Globus pallidus (tissue), 1 donor: ENCODE data around the gene MARK3.
"Not testable (repeated sequence)": the region's sequence is repeated elsewhere in the genome, so short reads cannot be mapped to it uniquely, and the experiment has no call there.

ENCODE experiments used
- DNase-seq: peaks from one replicate; pipeline ENCODE4 v3.0.0-alpha.2; 2015; ENCODE audit warnings: low spot score

MARK3 gene

GRCh38 chr14:103488960-103489359 lies 103.7 kb downstream of the MARK3 start:
- no peak for DNase-seq

DNA sequence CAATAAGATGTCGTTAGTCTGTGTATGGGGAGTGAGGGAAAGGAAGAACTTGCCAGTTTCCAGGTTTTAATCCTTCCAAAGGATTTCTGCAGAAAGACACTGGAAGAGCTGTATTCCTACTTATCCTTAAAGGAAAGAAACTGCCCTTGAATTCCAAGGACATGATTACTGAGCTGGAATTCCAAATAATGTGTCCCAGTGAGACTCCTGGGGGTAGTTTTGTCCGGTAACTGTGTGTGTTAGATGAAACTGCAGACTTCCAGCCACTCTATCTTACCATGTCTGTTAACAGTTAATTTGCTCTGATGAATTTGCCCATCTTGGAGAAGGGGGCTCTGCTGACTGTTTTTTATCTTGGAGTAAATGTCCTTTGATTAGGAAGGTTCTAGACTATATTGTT lies 104.4 kb downstream of the MARK3 start:
- no peak for DNase-seq

DNA sequence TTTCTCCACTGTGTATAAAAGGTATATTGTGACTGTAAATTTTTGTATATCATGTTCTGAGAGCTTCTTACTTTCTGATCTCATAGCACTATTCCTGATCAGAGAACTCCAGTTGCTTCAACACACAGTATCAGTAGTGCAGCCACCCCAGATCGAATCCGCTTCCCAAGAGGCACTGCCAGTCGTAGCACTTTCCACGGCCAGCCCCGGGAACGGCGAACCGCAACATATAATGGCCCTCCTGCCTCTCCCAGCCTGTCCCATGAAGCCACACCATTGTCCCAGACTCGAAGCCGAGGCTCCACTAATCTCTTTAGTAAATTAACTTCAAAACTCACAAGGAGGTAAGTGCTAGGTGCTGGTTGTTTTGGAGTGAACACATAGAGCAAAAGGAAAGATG lies 106.5 kb downstream of the MARK3 start:
- no peak for DNase-seq

DNA sequence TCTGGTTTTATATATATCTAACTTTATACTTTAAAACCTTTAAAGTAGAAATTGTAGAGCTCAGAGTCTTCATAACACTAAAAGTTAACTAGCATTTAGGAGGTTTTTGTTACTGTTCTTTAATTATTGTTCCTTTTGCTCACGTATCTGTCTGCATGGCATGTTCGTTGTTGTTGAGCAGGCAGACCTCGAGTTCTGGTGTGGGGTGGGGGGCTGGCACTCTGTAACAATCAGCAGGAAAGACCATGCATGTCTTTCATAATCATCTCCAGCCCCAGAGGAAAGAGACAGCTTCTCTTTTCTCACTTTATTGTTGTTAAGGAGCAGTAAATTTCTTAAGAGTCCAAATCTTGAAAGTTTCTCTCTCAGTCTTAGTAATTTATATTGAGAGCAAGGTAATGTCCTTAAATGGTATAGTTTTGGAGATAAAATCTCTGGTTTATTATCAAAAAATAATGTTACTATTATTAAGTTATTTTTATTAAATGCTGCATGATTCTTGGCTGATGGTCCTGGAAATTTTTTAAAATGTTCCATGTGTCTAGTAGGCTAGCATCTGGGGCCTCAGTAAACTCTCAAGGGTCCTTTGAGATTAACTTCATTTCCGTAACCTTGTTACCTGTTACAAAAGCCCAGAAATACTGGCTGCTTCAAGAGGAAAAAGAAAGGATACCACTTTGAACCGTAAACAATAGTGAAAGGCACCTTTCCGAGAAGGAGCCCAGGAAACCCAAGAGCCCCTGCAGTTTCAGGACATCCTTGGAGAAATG lies 107.1 kb downstream of the MARK3 start:
- no peak for DNase-seq

DNA sequence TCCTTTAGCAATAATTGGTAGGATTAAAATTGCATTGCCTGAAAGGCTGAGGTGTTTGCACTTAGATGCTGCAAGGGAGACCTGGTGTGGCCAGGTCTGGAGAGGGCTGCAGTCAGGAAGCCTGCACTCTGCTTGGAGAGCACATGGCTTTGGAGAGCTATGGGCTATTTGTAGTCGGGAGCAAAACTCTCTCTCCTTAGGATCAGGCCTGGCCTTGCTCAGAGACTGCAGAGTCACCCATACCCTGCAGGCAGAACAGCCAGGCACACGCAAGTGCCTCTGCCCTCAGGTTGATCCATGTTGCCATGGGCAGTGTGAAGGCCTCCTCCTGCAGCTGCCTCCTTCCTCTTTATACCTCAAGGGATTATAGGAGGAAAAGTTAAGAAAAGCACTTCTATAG lies 110.6 kb downstream of the MARK3 start:
- no peak for DNase-seq

DNA sequence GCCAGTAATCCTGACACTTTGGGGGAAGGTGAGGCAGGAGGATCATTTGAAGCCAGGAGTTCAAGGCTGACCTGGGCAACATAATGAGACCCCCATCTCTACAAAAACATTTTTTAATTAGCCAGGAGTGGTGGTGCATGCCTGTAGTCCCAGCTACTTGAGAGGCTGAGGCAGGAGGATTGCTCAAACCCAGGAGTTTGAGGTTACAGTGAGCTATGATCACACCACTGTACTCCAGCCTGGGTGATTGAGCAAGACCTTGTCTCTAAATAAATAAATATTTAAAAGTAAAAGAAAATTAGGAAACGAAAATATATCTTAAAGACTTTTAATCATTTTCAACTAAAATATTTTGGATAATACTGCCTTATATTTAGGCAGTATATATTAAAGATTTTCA lies 111.6 kb downstream of the MARK3 start:
- no peak for DNase-seq

DNA sequence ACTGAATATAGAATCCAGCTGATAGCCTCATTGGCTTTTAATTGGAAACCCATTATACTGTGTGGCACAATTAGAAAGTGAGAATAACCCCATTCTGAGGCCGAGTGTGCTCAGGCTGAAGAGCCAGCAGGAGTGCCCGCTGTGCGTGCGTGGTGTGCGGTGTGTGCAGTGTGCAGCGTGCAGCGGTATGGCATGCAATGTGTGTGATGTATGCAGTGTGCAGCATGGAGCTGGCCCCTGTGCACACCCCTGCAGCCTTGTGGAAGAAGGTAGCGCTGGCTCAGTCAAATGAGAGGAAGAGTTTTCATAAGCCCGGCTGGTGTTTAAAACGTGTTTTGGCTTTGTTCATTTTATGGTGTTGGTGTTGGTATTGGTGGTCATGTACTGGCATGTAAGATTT lies 114.5 kb downstream of the MARK3 start:
- no peak for DNase-seq

DNA sequence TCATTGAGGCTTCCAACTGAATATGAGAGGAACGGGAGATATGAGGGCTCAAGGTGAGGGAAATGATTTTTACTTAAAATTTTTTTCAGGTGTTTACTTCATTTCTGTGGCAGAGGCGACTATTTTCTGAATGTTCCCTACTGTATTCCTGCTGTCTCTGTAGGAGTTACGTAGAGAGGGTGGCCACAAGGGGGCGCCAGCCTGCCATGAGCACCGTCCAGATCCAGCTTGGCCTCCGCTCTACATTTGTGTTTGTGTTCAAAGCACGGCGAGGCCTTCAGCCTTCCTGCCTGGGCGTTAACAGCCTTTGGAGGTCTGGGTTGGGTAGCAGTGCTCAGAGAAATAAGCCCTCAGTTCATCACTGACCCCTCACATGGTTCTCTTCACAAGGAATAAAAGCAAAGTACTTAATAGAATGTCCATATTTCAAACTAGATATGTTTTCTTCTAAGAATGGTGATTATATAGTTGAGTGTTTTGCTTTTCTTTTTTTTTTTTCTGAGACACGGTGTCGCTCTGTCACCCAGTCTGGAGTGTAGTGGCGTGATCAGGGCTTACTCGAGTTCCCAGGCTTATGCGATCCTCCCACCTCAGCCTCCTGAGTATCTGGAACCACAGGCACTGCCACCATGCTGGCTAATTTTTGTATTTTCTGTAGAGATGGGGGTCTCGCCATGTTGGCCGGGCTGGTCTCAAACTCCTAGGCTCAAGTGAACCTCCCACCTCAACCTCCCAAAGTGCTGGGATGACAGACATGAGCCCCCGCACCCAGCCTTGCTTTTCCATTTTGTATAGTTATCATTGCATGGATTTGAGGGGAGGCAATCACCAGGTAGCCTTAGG lies 115.2 kb downstream of the MARK3 start:
- DNase-seq, result peak; percentile 91

DNA sequence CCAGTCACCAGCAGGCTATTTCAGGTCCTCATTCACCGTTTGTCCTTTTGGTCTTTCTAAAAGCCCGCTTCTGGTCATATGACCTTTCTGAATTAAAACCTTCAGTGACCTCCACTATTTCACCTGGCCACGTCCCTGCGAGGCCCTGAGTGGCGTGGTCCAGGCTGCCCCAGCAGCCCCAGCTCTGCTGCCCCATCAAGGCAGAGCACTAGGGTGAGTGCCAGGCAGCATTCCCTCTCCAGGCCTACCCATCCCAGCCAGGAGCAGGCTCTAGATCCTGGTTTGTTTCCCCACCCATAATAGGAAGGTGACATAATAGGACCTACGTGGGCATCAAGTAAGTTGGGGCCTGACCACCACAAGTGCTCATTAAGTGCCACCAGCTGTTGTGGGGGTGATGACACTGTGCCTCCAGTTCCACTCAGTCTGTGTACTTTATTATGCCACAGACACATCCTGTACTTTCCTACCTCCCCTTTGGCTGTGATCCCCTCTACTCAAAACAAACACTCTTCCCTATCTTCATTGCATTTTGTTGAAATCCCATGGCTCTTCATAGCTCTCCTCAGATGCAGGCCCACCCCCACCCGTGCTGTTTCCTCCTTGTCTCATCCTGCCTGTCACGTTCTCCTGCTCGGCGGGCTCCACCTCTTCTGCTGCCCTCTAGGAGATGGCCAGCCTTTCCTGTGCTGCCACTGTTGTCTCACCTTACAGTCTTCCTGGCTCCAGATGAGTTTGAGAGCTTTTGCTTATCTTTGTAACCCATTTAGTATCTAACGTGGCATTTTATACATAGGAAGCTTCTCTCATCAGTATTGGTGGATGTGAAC lies 116.0 kb downstream of the MARK3 start:
- no peak for DNase-seq

DNA sequence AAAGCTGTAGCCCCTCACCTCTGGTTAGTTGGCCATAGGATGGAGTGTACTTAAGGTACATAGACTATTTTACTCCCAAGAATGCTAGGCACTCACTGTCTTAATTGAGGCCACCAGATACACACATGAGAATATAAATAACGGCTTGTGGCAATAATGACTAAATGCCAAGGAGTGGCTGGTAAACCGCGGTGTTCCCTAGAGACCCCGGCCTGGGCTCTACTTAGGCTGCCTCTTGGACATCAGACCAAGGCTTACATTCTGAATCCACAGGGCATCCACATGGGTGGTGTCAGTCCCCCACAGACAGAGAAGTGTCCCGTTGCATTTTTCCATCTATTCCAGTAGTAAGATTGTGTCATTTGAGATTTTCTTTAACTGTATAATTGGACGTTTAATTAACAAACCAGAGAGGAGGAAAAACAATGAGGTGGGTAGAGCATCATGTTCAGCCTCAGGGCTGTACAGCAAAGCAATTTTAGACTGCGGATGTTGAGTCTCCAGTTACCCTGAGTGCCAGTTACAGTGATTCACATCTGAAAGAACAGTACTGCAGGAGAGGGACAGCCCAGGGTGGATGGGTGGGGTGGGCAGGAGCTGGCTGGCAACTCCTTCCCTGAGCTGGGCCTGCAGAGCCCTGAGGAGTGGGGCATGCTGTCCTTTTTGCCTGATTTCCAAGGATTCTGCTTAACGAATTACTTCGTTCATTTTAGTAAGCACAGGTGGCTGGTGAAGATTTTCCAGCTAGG lies 116.9 kb downstream of the MARK3 start:
- no peak for DNase-seq

DNA sequence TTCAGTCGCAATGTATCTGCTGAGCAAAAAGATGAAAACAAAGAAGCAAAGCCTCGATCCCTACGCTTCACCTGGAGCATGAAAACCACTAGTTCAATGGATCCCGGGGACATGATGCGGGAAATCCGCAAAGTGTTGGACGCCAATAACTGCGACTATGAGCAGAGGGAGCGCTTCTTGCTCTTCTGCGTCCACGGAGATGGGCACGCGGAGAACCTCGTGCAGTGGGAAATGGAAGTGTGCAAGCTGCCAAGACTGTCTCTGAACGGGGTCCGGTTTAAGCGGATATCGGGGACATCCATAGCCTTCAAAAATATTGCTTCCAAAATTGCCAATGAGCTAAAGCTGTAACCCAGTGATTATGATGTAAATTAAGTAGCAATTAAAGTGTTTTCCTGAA lies 117.7 kb downstream of the MARK3 start:
- no peak for DNase-seq

- DNase-seq, result no peak
These were observed 118.1 kb downstream of the MARK3 start for GRCh38 chr14:103503296-103503695.

DNA sequence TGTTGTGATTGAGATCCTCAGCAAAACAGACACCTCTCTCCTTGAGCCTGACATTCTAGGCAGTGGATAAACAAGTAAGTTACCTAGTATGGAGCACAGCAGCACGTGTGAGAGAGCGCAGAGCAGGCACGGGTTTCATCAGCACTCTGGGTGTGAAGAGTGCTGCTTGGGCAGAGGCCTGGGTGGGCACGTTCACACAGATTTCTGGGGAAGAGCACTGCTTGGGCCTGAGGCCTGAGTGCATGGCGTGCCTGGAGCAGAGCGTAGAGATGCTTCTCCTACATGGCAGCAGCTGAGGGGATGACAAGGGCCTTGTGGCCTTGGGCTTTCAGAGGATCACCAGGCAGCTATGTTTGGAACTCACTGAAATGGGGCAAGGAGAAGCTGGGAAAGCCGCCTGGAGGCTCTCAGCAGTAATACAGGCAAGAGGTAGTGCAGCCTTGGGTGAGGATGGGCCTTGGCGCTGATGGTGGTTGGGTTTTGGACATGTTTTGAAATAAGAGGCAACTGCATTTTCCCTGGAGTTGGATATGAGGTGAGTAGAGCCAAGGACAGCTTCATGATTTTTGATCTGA lies 119.9 kb downstream of the MARK3 start:
- DNase-seq, result no peak

DNA sequence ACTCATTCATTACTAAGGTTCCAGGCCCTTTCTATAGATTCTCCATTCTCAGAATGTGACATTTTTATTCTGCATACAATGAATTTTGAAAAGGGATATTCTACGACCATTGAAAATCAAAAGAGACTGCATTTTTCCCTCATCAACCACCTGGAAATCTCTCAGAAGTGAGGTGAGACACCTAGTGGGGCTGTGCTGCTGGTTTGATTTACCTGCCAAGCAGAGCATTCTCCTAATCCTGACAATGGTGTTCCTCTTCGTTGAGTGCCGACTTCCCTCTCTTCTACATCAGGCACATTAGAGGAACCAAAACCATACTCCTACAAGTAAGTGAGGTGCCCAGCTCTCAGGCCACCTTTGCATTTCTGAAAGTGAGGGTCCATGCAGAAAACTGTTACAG lies 122.5 kb downstream of the MARK3 start:
- no peak for DNase-seq

DNA sequence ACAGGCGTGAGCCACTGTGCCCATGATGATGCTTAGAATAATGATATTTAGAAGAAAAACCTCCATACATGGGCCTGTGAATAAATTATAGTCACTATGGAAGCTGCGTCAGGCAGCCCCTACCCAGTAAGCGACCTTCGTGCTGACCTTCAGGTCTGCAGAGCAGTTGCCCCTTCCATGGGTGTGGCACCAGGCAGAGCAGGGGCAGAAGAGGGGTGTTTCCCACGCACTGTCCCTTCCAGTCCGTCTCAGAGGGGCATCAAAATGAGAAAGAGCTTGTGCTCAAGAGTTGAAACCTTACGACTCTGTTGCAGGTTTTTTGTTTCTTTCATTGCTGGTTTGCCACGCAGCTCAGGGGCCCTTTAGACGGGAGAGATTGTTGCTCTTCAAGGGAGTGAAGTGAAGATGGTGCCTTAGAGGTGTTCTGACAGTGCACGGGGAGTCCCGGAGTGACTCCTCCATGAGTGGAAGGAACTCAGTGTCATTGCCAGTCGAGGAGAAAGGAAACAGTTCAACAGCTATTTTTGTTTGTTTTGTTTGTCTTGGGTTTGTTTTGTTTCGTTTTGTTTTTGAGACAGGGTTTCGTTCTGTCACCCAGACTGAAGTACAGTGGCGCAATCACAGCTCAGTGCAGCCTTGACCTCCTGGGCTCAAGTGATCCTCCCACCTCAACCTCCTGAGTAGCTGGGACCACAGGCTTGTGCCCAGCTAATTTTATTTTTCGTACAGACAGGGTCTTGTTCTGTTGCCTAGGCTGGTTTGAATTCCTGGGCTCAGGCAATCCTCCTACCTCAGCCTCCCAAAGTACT lies 123.5 kb downstream of the MARK3 start:
- DNase-seq, result no peak

- no peak for DNase-seq
These were observed 124.9 kb downstream of the MARK3 start for GRCh38 chr14:103509864-103510723.

GRCh38 chr14:103510724-103511693 lies 125.8 kb downstream of the MARK3 start:
- DNase-seq, result no peak

GRCh38 chr14:103512180-103512579 lies 127.0 kb downstream of the MARK3 start:
- not testable (repeated sequence) for DNase-seq
